HEK293T (cell line): Measurements from ENCODE around the gene ZFYVE16.

Source experiments
- ARNT ChIP-seq: fragments of 450-650 bp; IDR thresholded peaks from 2 replicates; pipeline ENCODE4 v1.6.1; 2017; ENCODE audit warnings: mild to moderate bottlenecking
- BHLHE40 ChIP-seq: fragments of 450-650 bp; IDR thresholded peaks from 2 replicates; pipeline ENCODE4 v1.6.1; 2016; ENCODE audit warnings: mild to moderate bottlenecking, moderate library complexity, borderline replicate concordance
- ELF4 ChIP-seq: fragments of 450-650 bp; IDR thresholded peaks from 2 replicates; pipeline ENCODE4 v1.6.1; 2017; ENCODE audit warnings: antibody characterized with exemption
- FOXA1 ChIP-seq: fragments of 450-650 bp; IDR thresholded peaks from 2 replicates; pipeline ENCODE4 v1.6.1; 2016; ENCODE audit warnings: mild to moderate bottlenecking
- FOXK2 ChIP-seq: fragments of 450-650 bp; IDR thresholded peaks from 2 replicates; pipeline ENCODE4 v1.6.1; 2016; ENCODE audit warnings: mild to moderate bottlenecking
- FOXM1 ChIP-seq: fragments of 450-650 bp; IDR thresholded peaks from 2 replicates; pipeline ENCODE4 v1.6.1; 2017; ENCODE audit warnings: mild to moderate bottlenecking, borderline replicate concordance
- HDGF ChIP-seq: fragments of 450-650 bp; IDR thresholded peaks from 2 replicates; pipeline ENCODE4 v1.6.1; 2017; ENCODE audit warnings: antibody characterized with exemption, borderline replicate concordance
- L3MBTL2 ChIP-seq: fragments of 450-650 bp; conservative IDR thresholded peaks from 2 replicates; pipeline ENCODE4 v1.6.1; 2016; ENCODE audit warnings: mild to moderate bottlenecking
- LEF1 ChIP-seq: fragments of 450-650 bp; IDR thresholded peaks from 2 replicates; pipeline ENCODE4 v1.6.1; 2017; ENCODE audit warnings: mild to moderate bottlenecking, borderline replicate concordance
- NFRKB ChIP-seq: fragments of 450-650 bp; IDR thresholded peaks from 2 replicates; pipeline ENCODE4 v1.6.1; 2016; ENCODE audit warnings: mild to moderate bottlenecking, moderate library complexity
- SP1 ChIP-seq: fragments of 450-650 bp; IDR thresholded peaks from 2 replicates; pipeline ENCODE4 v1.6.1; 2017
- SUZ12 ChIP-seq: fragments of 450-650 bp; IDR thresholded peaks from 2 replicates; pipeline ENCODE4 v1.6.1; 2016; ENCODE audit warnings: mild to moderate bottlenecking
- TARDBP ChIP-seq: fragments of 450-650 bp; IDR thresholded peaks from 2 replicates; pipeline ENCODE4 v1.6.1; 2016
- TF ChIP-seq, protein P1 (sequence below): fragments of 450-650 bp; IDR thresholded peaks from 2 replicates; pipeline ENCODE4 v1.6.1; 2016

- no peak for TF ChIP-seq FOXA1
- TF ChIP-seq SP1, result no peak
- TF ChIP-seq FOXM1, result no peak
- no peak for TF ChIP-seq HDGF
- no peak for TF ChIP-seq BHLHE40
- no peak for TF ChIP-seq ARNT
- TF ChIP-seq SUZ12, result no peak
- TF ChIP-seq ELF4, result no peak
- no peak for TF ChIP-seq NFRKB
- no peak for TF ChIP-seq LEF1
- TF ChIP-seq TARDBP, result no peak
- TF ChIP-seq FOXK2, result no peak
- TF ChIP-seq L3MBTL2, result no peak
- TF ChIP-seq, protein P1, sequence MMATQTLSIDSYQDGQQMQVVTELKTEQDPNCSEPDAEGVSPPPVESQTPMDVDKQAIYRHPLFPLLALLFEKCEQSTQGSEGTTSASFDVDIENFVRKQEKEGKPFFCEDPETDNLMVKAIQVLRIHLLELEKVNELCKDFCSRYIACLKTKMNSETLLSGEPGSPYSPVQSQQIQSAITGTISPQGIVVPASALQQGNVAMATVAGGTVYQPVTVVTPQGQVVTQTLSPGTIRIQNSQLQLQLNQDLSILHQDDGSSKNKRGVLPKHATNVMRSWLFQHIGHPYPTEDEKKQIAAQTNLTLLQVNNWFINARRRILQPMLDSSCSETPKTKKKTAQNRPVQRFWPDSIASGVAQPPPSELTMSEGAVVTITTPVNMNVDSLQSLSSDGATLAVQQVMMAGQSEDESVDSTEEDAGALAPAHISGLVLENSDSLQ, result no peak
These were observed 67.1 kb downstream of the ZFYVE16 start for GRCh38 chr5:80474929-80475328.
